IPS-20b (cell line): ENCODE results near the gene FAM170B.

Experiments used
- H3K27ac ChIP-seq: one replicate; pipeline ENCODE4 v1.5.1; 2013; ENCODE audit warnings: low read length
- H3K27me3 ChIP-seq: 2 replicates; pipeline ENCODE4 v1.6.1; 2013; ENCODE audit warnings: mild to moderate bottlenecking, low read length, inconsistent platforms; ENCODE audit not compliant: insufficient read depth
- H3K36me3 ChIP-seq: 2 replicates; pipeline ENCODE4 v1.6.1; 2013; ENCODE audit warnings: low read depth, mild to moderate bottlenecking, inconsistent platforms, low read length, moderate library complexity; ENCODE audit not compliant: insufficient read depth
- H3K4me1 ChIP-seq: 2 replicates; pipeline ENCODE4 v1.6.1; 2013; ENCODE audit warnings: mild to moderate bottlenecking, control low read depth, inconsistent platforms, low read length, moderate library complexity; ENCODE audit not compliant: insufficient read depth
- H3K4me3 ChIP-seq: 2 replicates; pipeline ENCODE4 v1.5.1; 2013; ENCODE audit warnings: mild to moderate bottlenecking, low read length, inconsistent platforms
- H3K9ac ChIP-seq: 2 replicates; pipeline ENCODE4 v1.6.1; 2013; ENCODE audit warnings: low read depth, mild to moderate bottlenecking, inconsistent platforms, low read length, moderate library complexity
- H3K9me3 ChIP-seq: 2 replicates; pipeline ENCODE4 v1.6.1; 2013; ENCODE audit warnings: mild to moderate bottlenecking, low read depth, low read length, inconsistent platforms; ENCODE audit not compliant: insufficient read depth

Gene FAM170B

DNA sequence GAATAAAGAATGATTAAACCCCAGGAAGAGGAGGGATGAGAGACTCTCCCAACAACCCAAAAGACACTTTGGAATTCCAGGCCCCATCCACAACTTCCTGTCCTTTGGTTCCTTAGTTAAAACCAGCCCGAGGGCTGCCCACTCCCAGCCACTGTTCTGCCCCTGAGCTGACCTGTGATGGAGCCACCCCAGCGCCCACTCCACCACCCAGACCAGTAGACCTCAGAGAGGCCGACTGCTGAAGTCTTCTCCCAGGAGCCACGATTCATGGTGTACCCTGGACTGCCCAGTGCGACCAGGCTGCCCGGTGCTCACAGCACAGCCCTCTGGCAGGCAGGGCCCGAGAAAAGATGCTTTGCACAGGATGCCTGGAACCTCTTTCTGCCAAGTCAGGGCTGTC is 25.2 kb downstream of the FAM170B start:
- Histone ChIP-seq H3K9ac (no peak overlapping the region), H3K4me1 (no peaks in the 10 kb centered on the region; the same call in 1 of the 2 replicates), H3K27ac (no peak overlapping the region), H3K36me3 (no peaks in the 10 kb centered on the region), H3K9me3 (no peaks in the 10 kb centered on the region), H3K27me3 (peaks cover 8% of the 10 kb centered on the region), H3K4me3 (no peak overlapping the region)

DNA sequence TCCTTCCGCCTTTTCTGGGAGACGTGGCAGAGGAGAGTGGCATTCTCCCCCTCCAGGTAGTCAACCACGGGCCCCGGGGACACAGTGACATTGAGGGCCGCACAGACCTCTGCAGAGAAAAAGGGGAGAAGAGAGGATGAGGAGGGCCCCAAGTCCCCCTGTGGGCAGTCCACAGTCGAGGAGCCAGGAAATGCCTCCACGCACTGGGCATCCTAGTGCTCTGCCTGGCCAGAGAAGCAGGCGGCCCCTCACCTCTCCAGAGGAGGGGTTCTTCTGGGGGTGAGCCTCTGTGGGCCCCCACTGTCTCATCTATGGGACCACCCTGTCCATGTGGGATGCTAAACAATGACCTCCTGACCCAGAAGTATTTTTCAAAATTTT is 25.9 kb downstream of the FAM170B start:
- H3K4me3 ChIP-seq, result no peak overlapping the region
- H3K4me1 ChIP-seq, result no peaks in the 10 kb centered on the region; the same call in 1 of the 2 replicates
- no peaks in the 10 kb centered on the region for H3K9me3 ChIP-seq

GRCh38 chr10:49107111-49107886 is 26.5 kb downstream of the FAM170B start:
- H3K36me3 ChIP-seq, result no peaks in the 10 kb centered on the region
- H3K9me3 ChIP-seq, result no peaks in the 10 kb centered on the region
- H3K27me3 ChIP-seq, result peaks cover 3% of the 10 kb centered on the region
- H3K27ac ChIP-seq, result no peak overlapping the region
- H3K4me3 ChIP-seq, result no peak overlapping the region
- no peak overlapping the region for H3K9ac ChIP-seq
- H3K4me1 ChIP-seq, result no peaks in the 10 kb centered on the region; the same call in 1 of the 2 replicates

More for the DNA sequence above, 25.9 kb downstream of the FAM170B start:
- no peak overlapping the region for H3K27ac ChIP-seq
- H3K27me3 ChIP-seq, result peaks cover 3% of the 10 kb centered on the region
- H3K36me3 ChIP-seq, result no peaks in the 10 kb centered on the region
- no peak overlapping the region for H3K9ac ChIP-seq

GRCh38 chr10:49106451-49106850 is 27.4 kb downstream of the FAM170B start:
- H3K9me3 ChIP-seq, result no peaks in the 10 kb centered on the region
- H3K27me3 ChIP-seq, result peaks cover 3% of the 10 kb centered on the region; the same call in 1 of the 2 replicates

DNA sequence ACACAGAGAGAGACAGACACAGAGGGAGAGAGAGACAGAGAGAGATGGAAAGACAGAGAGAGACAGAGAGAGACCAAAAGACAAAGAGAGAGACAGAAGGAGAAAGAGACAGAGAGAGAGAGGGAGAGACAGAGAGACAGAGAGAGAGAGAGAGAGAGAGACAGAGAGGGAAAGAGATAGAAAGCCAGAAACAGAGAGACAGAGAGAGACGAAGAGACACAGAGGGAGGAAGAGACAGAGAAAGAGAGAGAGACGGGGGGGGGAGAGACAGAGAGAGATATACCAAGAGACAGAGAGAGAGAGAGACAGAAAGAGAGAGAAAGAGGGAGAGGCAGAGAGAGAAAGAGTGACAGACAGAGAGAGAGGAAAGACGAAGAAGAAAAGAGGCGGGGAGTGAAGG is 28.7 kb downstream of the FAM170B start:
- Histone ChIP-seq H3K36me3 (no peaks in the 10 kb centered on the region), H3K9ac (no peak overlapping the region), H3K27ac (no peak overlapping the region), H3K27me3 (peaks cover 3% of the 10 kb centered on the region; the same call in 1 of the 2 replicates), H3K9me3 (no peaks in the 10 kb centered on the region), H3K4me3 (no peak overlapping the region), H3K4me1 (no peaks in the 10 kb centered on the region)

More at GRCh38 chr10:49106451-49106850, 27.4 kb downstream of the FAM170B start:
- Histone ChIP-seq H3K4me3 (no peak overlapping the region), H3K36me3 (no peaks in the 10 kb centered on the region), H3K27ac (no peak overlapping the region), H3K9ac (no peak overlapping the region), H3K4me1 (no peaks in the 10 kb centered on the region; the same call in 1 of the 2 replicates)

DNA sequence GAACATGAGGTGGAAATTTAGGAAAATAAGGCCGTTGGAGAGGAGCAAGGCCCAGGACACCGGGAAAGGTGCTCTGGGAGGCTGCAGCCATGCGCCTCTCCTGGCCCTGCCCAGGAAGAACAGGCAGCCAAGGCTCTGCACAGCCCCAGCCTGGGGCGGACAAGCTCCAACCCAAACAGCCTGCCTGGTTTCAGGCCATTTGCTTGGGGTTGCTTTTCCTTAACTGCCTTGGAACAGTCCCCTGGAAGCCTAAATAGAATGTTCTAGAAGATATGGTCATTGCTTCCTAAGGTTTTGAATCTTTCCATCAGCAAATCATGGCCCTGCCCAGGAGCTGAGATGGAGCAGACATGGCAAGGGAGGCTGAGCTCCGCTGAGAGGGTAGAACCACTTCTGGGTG is 29.5 kb downstream of the FAM170B start:
- H3K27me3 ChIP-seq, result peaks cover 3% of the 10 kb centered on the region; the same call in 1 of the 2 replicates
- H3K36me3 ChIP-seq, result no peaks in the 10 kb centered on the region
- H3K27ac ChIP-seq, result no peak overlapping the region
- H3K4me1 ChIP-seq, result no peaks in the 10 kb centered on the region
- H3K9ac ChIP-seq, result no peak overlapping the region
- H3K9me3 ChIP-seq, result no peaks in the 10 kb centered on the region
- H3K4me3 ChIP-seq, result no peak overlapping the region

GRCh38 chr10:49103761-49104160 is 30.1 kb downstream of the FAM170B start:
- H3K4me3 ChIP-seq, result no peak overlapping the region
- no peak overlapping the region for H3K27ac ChIP-seq
- no peaks in the 10 kb centered on the region for H3K9me3 ChIP-seq
- H3K9ac ChIP-seq, result no peak overlapping the region
- H3K27me3 ChIP-seq, result peaks cover 3% of the 10 kb centered on the region; the same call in 1 of the 2 replicates
- no peaks in the 10 kb centered on the region for H3K36me3 ChIP-seq
- H3K4me1 ChIP-seq, result no peaks in the 10 kb centered on the region

DNA sequence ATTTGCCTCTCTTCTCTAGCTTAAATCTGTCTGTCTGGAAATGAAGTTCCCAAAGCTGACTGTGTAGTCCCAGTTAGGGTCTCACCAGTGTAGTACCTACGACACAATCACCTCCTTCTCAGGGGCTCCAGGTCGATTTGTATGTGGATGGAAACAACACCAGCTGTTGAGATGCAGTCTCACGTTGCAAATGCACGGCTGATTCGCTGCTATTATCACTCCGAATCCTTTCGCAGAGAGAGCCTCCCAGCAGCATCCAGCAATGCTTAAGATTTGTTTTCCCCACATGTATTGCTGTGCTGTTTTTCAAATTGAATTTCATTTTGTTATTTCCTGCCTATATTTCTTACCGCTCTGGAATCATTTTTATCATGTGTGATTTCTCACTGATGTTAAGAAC is 34.8 kb downstream of the FAM170B start:
- H3K36me3 ChIP-seq, result no peaks in the 10 kb centered on the region
- no peaks in the 10 kb centered on the region for H3K4me1 ChIP-seq
- no peak overlapping the region for H3K27ac ChIP-seq
- H3K9me3 ChIP-seq, result no peaks in the 10 kb centered on the region
- H3K27me3 ChIP-seq, result no peaks in the 10 kb centered on the region
- H3K4me3 ChIP-seq, result no peak overlapping the region
- no peak overlapping the region for H3K9ac ChIP-seq

GRCh38 chr10:49096890-49097445 is 36.9 kb downstream of the FAM170B start:
- no peaks in the 10 kb centered on the region for H3K4me1 ChIP-seq
- no peak overlapping the region for H3K27ac ChIP-seq
- H3K36me3 ChIP-seq, result no peaks in the 10 kb centered on the region
- no peak overlapping the region for H3K9ac ChIP-seq
- H3K9me3 ChIP-seq, result no peaks in the 10 kb centered on the region
- H3K27me3 ChIP-seq, result no peaks in the 10 kb centered on the region
- H3K4me3 ChIP-seq, result no peak overlapping the region

DNA sequence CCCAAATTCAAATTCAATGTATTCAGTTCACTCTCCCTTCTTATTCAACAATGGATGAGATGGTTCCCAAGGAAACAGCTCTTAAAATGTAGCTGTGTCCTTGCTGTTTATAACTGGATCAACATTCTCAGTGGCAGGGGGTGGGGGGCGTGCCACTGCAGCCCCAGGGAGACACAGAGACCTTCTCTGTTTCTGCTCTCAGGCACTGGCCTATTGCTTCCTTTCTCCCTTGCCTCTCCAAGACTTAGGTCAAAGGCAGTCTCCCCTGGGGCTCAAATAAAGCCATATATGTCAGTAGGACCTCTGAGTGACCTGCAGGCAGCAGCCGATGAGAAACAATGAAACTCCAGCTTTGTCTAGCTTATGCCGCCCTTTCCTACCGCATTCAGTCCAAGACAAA is 39.2 kb downstream of the FAM170B start:
- no peaks in the 10 kb centered on the region for H3K4me1 ChIP-seq
- H3K4me3 ChIP-seq, result no peak overlapping the region
- H3K9ac ChIP-seq, result no peak overlapping the region
- no peaks in the 10 kb centered on the region for H3K36me3 ChIP-seq
- no peak overlapping the region for H3K27ac ChIP-seq
- no peaks in the 10 kb centered on the region for H3K9me3 ChIP-seq
- H3K27me3 ChIP-seq, result peaks cover 5% of the 10 kb centered on the region; the same call in 1 of the 2 replicates

GRCh38 chr10:49093922-49094321 is 39.9 kb downstream of the FAM170B start:
- H3K27me3 ChIP-seq, result peaks cover 5% of the 10 kb centered on the region; the same call in 1 of the 2 replicates

DNA sequence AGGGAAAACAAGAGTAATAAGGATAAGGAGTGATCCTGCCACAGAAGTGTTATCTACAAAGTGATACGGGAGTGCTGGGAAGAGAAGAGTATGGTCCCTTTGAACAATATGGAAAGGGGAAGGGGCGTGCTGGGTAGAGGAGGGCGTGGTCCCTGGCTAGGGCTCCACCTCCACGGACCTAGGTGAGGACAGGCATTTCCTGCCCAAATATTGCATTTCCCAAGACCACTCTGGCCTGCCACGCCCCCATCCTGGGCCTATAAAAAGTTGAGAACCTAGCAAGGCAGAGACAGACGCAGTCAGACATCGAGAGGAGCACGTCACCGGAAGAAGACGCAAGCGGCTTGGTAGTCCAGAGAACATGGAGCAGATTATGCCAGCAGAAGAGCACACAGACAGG is 41.3 kb downstream of the FAM170B start:
- Histone ChIP-seq H3K4me1 (no peaks in the 10 kb centered on the region), H3K36me3 (no peaks in the 10 kb centered on the region), H3K9me3 (no peaks in the 10 kb centered on the region; the same call in 1 of the 2 replicates), H3K27ac (no peak overlapping the region), H3K4me3 (no peak overlapping the region), H3K27me3 (peaks cover 5% of the 10 kb centered on the region; the same call in 1 of the 2 replicates), H3K9ac (no peak overlapping the region)

More at GRCh38 chr10:49093922-49094321, 39.9 kb downstream of the FAM170B start:
- H3K4me3 ChIP-seq, result no peak overlapping the region
- H3K4me1 ChIP-seq, result no peaks in the 10 kb centered on the region
- no peak overlapping the region for H3K9ac ChIP-seq
- H3K9me3 ChIP-seq, result no peaks in the 10 kb centered on the region
- H3K36me3 ChIP-seq, result no peaks in the 10 kb centered on the region
- no peak overlapping the region for H3K27ac ChIP-seq
